Thyroid gland (tissue), 4 donors: ENCODE measurements around the gene RAB30. TPM values are rescaled to one million over a fixed set of nuclear protein-coding genes. Genes with fewer than 3 reads are reported as not detected.

Experiments used
- DNase-seq, 2 donors: peaks; one replicate each; pipeline ENCODE4 v3.0.0-alpha.2; 2019
- H3K27ac ChIP-seq, 3 donors: fragments of 200-600 bp; sonication (generic); 1 replicate in 2 of 3; 2 replicates in 1 of 3; pipeline ENCODE4 v1.5.1; 2016 to 2019; ENCODE audit warnings: mild to moderate bottlenecking in 1 of 3, moderate library complexity in 1 of 3
- H3K27me3 ChIP-seq: fragments of 200-600 bp; sonication (generic); one replicate; pipeline ENCODE4 v1.5.1; 2019
- H3K36me3 ChIP-seq, 2 donors: fragments of 200-600 bp; sonication (generic); one replicate each; pipeline ENCODE4 v1.5.1; 2016 to 2019
- H3K4me1 ChIP-seq, 2 donors: fragments of 200-600 bp; sonication (generic); one replicate each; pipeline ENCODE4 v1.5.1; 2017 to 2019
- H3K4me3 ChIP-seq, 3 donors: fragments of 200-600 bp; sonication (generic); replicated peaks in 1 of 3; 1 replicate in 2 of 3; 2 replicates in 1 of 3; pipeline ENCODE4 v1.5.1; 2016; ENCODE audit warnings: mild to moderate bottlenecking in 1 of 3
- H3K9me3 ChIP-seq: fragments of 200-600 bp; sonication (generic); one replicate; pipeline ENCODE4 v1.5.1; 2017
- CTCF ChIP-seq, 6 experiments: fragments of 200-600 bp in 3 of 6; fragments of 450-650 bp in 3 of 6; sonication (generic) in 3 of 6; IDR thresholded peaks; one replicate each; pipeline ENCODE4 v1.5.1; 2016 to 2019; ENCODE audit warnings: antibody characterized with exemption in 6 of 6, mild to moderate bottlenecking in 2 of 6, inconsistent platforms in 1 of 6, moderate library complexity in 1 of 6
- POLR2A ChIP-seq, 2 donors: fragments of 450-650 bp; IDR thresholded peaks; one replicate each; pipeline ENCODE4 v1.6.1; 2017; ENCODE audit warnings: antibody characterized with exemption in 2 of 2, mild to moderate bottlenecking in 2 of 2, moderate library complexity in 1 of 2
- WGBS, 2 donors: methylation state at CpG; one replicate each; pipeline ENCODE4 v1.1.5; 2017; 5-methylcytosine and 5-hydroxymethylcytosine counted together
- intact Hi-C: fragments of 100-400 bp; cut with DNase I; formaldehyde crosslinking; loops from one replicate; pipeline ENCODE4 v1.15.1; 2023
- total RNA-seq, 4 donors: library from RNA; depleted of rRNA; stranded (reverse); fragments of >200 nt; gene quantifications; one replicate each; pipeline ENCODE4 v1.2.3, GENCODE V29; 2016

Gene RAB30
- total RNA-seq, 4 donors from 2014 or later, result 12.0 to 30.0 (median 22.8) TPM

- intact Hi-C loops, result no loop called here
These were observed 44.4 kb upstream of the RAB30 start for GRCh38 chr11:83116015-83116641.

GRCh38 chr11:83115551-83115950 is 43.9 kb upstream of the RAB30 start:
- intact Hi-C loops, result no loop called here
- TF ChIP-seq CTCF (IDR thresholded peaks at IDR 0.05) (no peak), POLR2A (IDR thresholded peaks at IDR 0.05) (no peak)
- peak; percentile 54 for DNase-seq

More at GRCh38 chr11:83116015-83116641, 44.4 kb upstream of the RAB30 start:
- no peaks in the 10 kb centered on the region for H3K27me3 ChIP-seq
- DNase-seq, result no peak
- no peak for TF ChIP-seq CTCF (IDR thresholded peaks at IDR 0.05)
- no peak for TF ChIP-seq POLR2A (IDR thresholded peaks at IDR 0.05)
- no peaks in the 10 kb centered on the region for H3K9me3 ChIP-seq
- peak overlapping the region in 1 of 3 donors; percentile 42 for H3K27ac ChIP-seq
- WGBS, 2 donors, result 82 to 85% methylated on average over 3 of the region's 3 CpGs
- H3K4me1 ChIP-seq, result peaks cover 0 to 11% of the 10 kb centered on the region in 2 donors
- no peaks in the 10 kb centered on the region for H3K36me3 ChIP-seq
- no peak overlapping the region for H3K4me3 ChIP-seq

DNA sequence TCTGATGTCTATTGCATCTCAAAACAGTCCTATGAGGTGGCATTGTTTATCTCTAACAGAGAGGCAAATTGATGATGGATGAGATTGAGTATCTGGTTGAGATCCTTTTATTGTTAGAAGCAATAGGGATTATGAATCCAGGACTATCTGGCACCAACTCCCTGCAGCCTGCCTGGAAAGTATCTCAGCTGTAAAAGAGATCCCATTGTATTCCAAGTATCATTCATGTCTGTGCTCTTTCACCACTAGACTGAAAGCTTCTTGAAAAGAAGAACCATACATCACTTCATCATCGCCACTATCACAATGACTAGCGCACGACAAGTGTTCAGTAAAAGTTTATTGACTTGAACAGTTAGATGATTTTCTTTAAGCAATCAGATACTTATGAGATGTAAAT is 43.3 kb upstream of the RAB30 start:
- no peak for DNase-seq

More at GRCh38 chr11:83115551-83115950, 43.9 kb upstream of the RAB30 start:
- whole genome bisulfite sequencing, 2 donors, result 4 to 22% methylated on average over 5 of the region's 5 CpGs
- H3K27ac ChIP-seq, result peak overlapping the region in 1 of 3 donors; percentile 42
- H3K36me3 ChIP-seq, result no peaks in the 10 kb centered on the region
- no peaks in the 10 kb centered on the region for H3K9me3 ChIP-seq
- H3K4me3 ChIP-seq, result no peak overlapping the region
- H3K27me3 ChIP-seq, result no peaks in the 10 kb centered on the region
- peaks cover 0 to 11% of the 10 kb centered on the region in 2 donors for H3K4me1 ChIP-seq

DNA sequence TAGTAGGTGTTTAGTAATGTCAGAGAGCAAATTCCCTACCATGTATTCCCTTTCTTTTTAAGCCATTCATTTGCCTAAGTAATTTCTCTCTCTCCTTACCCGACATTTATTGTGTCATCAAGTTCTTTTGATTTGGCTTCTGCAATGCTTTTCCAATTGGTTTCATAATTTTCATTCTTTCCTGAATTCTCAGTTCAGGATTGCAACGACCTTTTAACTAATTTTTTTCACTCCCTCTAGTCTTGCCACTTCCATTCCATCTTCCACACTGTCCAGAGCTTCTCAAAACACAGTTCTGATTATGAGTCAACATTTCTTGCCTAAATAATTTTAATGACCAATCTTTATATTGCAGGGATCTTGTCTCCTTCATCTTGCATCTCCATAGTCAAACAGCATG is 41.2 kb upstream of the RAB30 start:
- no peak for DNase-seq
- intact Hi-C loops, result no loop called here
- 71 to 86% methylated on average over 2 of the region's 2 CpGs for WGBS, 2 donors
- TF ChIP-seq CTCF (IDR thresholded peaks at IDR 0.05), result no peak
- TF ChIP-seq POLR2A (IDR thresholded peaks at IDR 0.05), result no peak
- Histone ChIP-seq H3K36me3 (no peaks in the 10 kb centered on the region), H3K27ac (no peak overlapping the region), H3K4me1 (peaks cover 0 to 11% of the 10 kb centered on the region in 2 donors), H3K4me3 (no peak overlapping the region), H3K9me3 (no peaks in the 10 kb centered on the region), H3K27me3 (no peaks in the 10 kb centered on the region)

More for the DNA sequence above, 43.3 kb upstream of the RAB30 start:
- Histone ChIP-seq H3K27ac (no peak overlapping the region), H3K36me3 (no peaks in the 10 kb centered on the region), H3K9me3 (no peaks in the 10 kb centered on the region), H3K27me3 (no peaks in the 10 kb centered on the region), H3K4me1 (peaks cover 0 to 11% of the 10 kb centered on the region in 2 donors), H3K4me3 (no peak overlapping the region)
- intact Hi-C loops, result no loop called here
- no peak for TF ChIP-seq CTCF (IDR thresholded peaks at IDR 0.05)
- no peak for TF ChIP-seq POLR2A (IDR thresholded peaks at IDR 0.05)
- WGBS, 2 donors, result 79% methylated on average over 3 of the region's 3 CpGs

DNA sequence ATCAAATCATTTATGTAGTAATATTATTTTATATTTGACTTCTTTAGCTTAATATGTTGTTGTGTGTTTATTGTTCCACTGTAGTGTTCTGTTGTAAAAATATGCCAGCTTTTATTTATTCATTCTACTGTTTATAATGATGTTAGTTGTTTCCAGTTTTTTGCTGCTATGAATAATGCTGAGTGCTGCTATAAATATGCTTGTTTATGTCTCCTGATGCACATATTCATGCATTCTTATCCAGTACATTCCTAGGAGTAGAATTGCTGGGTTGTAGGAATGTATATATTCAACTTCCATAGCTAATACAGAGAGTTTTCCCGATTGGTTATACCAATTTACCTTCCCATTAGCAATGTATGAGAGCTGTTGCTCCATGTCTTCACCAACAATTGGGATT is 33.5 kb upstream of the RAB30 start:
- WGBS, 2 donors, result 95 to 100% methylated on average over 1 of the region's 1 CpG
- Histone ChIP-seq H3K27me3 (no peaks in the 10 kb centered on the region), H3K27ac (no peak overlapping the region), H3K4me1 (no peaks in the 10 kb centered on the region), H3K9me3 (no peaks in the 10 kb centered on the region), H3K36me3 (no peaks in the 10 kb centered on the region), H3K4me3 (no peak overlapping the region)
- intact Hi-C loops, result no loop called here
- TF ChIP-seq POLR2A (IDR thresholded peaks at IDR 0.05), result no peak
- no peak for TF ChIP-seq CTCF (IDR thresholded peaks at IDR 0.05)
- DNase-seq, result no peak
